ENCODE results near the gene GTF2F2.

DNA sequence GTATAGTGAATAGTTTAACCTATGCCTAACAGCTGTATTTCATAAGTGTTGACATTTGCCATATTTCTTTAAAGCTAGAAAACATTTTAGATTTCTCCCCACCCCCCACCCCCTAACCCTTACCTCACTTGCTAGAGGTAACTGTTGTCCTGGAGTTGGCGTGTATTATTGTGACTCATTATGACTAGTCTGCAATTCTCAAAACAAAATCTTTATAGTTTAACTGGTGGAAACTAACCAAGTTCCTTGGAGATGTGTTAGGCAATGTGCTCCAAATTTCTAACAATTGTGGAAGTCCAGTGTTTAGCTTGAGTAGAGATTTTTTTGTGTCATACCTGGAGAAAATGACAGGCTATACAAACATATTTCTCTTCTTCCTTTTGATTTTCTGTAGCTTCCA lies 42.5 kb downstream of the GTF2F2 start:
- TF ChIP-seq, protein P1, sequence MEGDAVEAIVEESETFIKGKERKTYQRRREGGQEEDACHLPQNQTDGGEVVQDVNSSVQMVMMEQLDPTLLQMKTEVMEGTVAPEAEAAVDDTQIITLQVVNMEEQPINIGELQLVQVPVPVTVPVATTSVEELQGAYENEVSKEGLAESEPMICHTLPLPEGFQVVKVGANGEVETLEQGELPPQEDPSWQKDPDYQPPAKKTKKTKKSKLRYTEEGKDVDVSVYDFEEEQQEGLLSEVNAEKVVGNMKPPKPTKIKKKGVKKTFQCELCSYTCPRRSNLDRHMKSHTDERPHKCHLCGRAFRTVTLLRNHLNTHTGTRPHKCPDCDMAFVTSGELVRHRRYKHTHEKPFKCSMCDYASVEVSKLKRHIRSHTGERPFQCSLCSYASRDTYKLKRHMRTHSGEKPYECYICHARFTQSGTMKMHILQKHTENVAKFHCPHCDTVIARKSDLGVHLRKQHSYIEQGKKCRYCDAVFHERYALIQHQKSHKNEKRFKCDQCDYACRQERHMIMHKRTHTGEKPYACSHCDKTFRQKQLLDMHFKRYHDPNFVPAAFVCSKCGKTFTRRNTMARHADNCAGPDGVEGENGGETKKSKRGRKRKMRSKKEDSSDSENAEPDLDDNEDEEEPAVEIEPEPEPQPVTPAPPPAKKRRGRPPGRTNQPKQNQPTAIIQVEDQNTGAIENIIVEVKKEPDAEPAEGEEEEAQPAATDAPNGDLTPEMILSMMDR (IDR thresholded peaks at IDR 0.05) = no peak
- TF ChIP-seq POLR2A (IDR thresholded peaks at IDR 0.05) = no peak

Data from testis (tissue), 2 donors.